Activated naive CD8-positive, alpha-beta T cell treated with anti-CD3 and anti-CD28 coated beads, Interleukin-2, amount 50 U/mL, for 16 hours (primary cell): ENCODE results near the gene CGB7.

Experiments
- DNase-seq: peaks from one replicate; pipeline ENCODE4 v3.0.0-alpha.2; 2020; ENCODE audit warnings: low read depth, low spot score

The CGB7 gene

DNA sequence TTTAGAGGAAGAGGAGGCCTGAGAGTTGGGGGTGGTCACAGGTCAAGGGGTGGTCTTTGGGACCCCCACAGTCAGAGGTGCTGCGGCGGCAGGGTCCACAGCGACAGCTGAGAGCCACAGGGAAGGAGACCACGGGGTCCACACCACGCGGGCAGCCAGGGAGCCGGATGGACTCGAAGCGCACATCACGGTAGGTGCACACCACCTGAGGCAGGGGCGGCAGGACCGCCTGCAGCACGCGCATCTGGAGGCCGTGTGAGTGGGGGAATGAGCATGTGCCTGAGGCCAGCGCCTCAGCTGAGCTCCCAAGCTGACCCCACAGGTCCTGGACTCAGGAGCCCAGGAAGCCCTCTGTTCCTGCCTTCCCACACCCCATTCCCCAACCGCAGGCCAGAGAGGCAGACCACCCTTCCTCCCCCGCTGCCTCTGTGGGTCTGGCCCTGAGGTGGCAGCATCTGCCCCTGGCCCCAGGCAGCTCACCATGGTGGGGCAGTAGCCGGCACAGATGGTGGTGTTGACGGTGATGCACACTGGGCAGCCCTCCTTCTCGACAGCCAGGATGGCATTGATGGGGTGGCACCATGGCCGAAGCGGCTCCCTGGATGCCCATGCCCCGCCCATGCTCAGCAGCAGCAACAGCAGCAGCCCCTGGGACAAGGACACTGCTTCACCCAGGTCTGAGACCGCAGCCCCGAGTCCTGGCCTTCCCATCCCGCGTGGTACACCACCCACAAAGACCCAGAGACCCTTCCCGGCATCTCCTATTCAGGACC lies 41.3 kb downstream of the CGB7 start:
- DNase-seq, result no peak

DNA sequence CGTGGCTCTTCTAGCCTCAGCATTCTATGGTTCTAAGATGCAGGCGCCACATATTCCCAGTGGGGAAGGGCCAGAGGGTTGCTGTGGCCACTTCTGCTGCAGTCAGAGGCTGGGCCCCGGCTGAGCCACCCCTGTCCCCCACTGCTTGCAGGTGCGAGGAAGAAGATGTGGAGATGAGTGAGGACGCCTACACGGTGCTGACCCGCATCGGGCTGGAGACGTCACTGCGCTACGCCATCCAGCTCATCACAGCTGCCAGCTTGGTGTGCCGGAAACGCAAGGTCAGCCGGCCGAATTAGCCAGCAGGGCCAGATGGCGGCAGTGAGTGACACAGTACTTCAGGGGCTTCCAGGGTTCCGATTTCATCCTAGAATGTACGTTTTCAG lies 42.7 kb downstream of the CGB7 start:
- no peak for DNase-seq

DNA sequence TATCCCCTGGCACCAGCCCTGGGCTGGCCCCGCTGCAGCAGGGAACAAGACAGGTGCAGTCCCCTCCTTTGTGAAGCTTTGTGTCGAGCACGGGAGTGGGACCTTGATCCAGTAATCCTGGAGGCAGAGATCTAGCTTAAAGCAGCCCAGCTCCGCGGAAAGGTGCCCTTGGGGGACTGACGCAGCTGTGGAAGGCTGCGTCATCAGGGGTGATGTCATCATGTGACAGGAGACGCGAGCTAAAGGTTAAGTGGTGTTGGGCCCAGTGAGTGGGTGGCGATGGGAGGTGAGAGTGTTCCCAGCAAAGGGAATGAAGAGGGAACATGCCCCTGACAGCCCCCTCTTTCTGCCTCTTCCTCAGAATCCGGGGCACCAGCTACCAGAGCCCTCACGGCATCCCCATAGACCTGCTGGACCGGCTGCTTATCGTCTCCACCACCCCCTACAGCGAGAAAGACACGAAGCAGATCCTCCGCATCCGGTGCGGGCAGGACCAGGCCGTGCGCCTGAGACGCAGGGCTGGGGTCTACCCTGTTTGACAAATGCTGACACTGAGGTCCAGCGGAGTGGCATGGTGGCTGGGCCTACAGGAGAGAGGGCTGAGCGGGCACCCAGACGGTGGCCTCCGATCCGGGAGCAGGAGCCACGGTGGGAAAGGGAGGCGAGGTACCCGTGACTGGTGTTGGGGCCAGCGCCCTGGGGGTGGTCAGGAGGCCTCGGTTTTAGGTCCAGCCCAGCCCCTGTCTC lies 43.3 kb downstream of the CGB7 start:
- no peak for DNase-seq

DNA sequence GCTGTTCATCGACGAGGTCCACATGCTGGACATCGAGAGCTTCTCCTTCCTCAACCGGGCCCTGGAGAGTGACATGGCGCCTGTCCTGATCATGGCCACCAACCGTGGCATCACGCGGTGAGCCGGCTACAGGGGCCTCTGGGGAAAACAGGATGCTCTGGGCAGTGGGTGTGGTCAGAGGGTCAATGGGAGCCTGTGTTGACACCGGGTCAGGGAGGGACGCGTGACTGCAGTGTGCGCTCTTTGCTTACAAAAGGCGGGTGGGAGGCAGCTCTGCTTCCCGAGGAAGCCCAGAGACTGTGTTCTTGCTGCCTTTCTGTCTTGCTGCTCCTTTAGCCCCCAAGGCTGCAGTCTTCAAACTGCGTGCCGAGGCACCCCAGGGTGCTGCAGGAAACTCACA lies 46.4 kb downstream of the CGB7 start:
- DNase-seq, result no peak

DNA sequence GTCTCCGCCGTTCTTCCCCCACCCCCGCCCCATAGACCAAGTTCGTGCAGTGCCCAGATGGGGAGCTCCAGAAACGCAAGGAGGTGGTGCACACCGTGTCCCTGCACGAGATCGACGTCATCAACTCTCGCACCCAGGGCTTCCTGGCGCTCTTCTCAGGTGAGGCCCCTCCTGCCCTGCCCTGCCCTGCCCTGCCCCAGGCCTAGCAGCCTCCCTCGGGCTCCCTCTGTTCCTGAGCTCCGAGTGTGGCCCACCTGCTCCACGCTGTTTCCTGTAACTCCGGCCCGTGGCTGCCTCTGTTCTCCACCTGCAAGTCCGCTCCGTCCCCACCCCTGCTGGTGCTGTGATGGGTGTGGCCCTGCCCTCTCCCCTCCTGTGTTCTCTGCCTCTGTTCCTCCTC lies 47.1 kb downstream of the CGB7 start:
- DNase-seq, result no peak

DNA sequence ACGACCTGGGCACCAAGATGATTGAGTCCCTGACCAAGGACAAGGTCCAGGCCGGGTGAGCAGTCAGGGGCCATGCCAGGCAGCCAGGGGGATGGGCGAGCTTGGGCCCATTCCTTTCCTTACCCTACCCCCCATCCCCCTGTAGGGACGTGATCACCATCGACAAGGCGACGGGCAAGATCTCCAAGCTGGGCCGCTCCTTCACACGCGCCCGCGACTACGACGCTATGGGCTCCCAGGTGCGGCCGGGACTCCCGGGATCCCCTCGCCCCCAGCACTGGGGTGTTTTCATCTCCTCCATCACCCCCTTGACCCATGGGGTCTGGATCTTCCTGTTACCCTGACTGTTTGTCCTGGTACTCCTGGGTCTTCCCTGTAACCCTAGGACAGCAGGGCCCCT lies 47.7 kb downstream of the CGB7 start:
- DNase-seq, result no peak

DNA sequence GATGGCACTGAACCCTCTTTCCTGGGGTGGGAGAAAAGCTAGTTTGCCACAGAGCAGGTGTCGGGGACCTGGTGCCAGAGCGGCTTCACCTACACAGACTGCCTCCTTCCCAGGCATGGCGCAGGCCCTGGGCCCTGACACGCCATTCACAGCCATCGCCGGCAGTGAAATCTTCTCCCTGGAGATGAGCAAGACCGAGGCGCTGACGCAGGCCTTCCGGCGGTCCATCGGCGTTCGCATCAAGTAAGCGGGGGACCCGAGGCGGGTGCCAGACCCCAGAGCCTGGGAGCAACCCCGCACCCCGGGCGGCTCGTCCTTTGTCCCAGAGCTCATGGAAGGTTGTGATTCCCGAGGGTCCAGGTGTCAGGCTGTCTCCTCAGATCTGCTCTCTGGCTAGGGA lies 50.6 kb downstream of the CGB7 start:
- no peak for DNase-seq

DNA sequence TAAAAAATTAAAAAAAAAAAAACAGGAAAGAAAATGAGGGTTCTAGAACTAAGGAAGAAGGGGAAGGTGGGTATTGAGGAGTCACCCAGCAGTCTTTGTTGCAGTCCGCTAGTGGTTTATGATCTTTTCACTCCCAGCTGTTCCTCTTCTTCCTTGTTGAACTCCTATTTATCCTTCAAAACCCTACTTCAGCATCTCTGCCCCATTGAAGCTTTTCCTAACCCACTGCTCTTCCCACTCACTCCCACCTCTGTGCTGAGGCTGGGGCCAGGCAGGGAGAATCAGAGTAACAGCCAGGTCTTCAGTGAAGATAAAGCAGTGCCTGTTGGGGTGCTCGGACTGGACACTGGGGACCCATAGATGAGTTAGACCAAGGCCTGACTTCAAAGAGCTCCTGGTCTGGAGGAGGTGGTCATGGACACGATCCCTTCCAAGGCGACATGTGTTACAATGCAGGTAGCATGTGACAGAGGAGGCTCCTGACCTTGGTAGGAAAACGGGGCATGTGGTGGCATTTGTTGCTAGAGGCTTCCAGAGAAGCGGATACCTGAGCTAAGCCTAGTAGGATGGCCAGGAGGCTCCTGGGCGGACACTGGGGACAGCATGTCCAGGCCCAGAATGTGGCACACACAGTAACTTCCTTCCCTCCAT lies 52.5 kb downstream of the CGB7 start:
- DNase-seq, result no peak
